Skin of body (tissue), 2 donors: ENCODE measurements around the gene OR56B1. TPM values are rescaled to one million over a fixed set of nuclear protein-coding genes. Genes with fewer than 3 reads are reported as not detected.
"Not testable (repeated sequence)": the region's sequence is repeated elsewhere in the genome, so short reads cannot be mapped to it uniquely, and the experiment has no call there.

Experiments used
- DNase-seq: peaks from one replicate; lab custom pipeline; 2025; lab: John Stamatoyannopoulos, UW
- total RNA-seq: library from RNA; depleted of rRNA; stranded (reverse); fragments of >200 nt; gene quantifications from one replicate; pipeline ENCODE4 v1.2.3, GENCODE V29; 2014

The OR56B1 gene, protein sequence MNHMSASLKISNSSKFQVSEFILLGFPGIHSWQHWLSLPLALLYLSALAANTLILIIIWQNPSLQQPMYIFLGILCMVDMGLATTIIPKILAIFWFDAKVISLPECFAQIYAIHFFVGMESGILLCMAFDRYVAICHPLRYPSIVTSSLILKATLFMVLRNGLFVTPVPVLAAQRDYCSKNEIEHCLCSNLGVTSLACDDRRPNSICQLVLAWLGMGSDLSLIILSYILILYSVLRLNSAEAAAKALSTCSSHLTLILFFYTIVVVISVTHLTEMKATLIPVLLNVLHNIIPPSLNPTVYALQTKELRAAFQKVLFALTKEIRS
- not detected for total RNA-seq

DNA sequence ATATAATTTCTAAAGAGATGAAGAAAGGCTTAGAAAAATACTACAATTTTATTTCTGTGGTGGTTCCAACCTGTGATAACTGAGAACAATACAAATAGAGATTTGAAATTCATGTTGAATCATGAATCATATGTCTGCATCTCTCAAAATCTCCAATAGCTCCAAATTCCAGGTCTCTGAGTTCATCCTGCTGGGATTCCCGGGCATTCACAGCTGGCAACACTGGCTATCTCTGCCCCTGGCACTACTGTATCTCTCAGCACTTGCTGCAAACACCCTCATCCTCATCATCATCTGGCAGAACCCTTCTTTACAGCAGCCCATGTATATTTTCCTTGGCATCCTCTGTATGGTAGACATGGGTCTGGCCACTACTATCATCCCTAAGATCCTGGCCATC, at the start of gene OR56B1:
Gene OR56B1, plus strand, starts transcription at position 53 of the 400 bp plus-strand sequence. Its CDS starts 69 bp downstream, at position 122.
- no peak for DNase-seq

DNA sequence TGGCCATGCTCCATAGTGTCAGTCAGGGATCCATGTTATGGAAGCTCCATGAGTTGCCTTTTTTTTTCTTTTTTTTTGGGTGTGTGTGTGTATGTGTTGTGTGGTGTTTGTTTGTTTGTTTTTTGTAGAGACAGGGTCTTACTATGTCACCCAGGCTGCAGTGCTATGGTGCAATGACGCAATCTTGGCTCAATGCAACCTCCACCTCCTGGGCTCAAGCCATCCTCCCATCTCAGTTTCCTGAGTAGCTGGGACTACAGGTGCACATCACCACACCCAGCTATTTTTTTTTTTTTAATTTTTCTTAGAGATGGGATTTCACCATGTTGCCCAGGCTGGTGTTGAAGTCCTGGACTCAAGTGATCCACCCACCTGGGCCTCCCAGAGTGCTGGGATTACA, 47.8 kb upstream of the OR56B1 start:
- DNase-seq, result no peak

DNA sequence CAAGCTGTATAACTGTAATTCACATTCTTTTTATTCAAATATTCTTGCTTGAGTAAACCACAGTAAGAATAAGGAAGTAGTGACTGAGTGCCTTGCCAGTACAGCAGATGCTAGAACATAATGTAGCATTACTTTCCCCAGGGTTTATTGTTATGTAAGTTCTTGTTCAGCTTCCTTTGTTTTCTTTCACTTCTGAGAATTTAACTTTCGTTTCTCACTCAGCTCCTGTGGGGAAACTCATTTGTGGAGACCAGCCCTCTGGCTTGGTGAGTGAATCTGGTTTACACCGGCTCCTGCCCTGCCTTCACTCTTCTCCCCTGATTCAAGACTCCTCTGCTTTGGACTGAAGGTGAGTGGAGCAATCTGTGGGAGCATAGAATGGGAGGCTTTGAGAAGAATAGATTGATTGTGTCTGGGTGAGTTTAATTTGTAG, 46.7 kb upstream of the OR56B1 start, which contains the start of gene TRIM22:
Gene TRIM22, plus strand, starts transcription at position 240 of the 433 bp plus-strand sequence. CDS start 6,443 bp downstream, outside the sequence.
- peak; percentile 65 for DNase-seq

DNA sequence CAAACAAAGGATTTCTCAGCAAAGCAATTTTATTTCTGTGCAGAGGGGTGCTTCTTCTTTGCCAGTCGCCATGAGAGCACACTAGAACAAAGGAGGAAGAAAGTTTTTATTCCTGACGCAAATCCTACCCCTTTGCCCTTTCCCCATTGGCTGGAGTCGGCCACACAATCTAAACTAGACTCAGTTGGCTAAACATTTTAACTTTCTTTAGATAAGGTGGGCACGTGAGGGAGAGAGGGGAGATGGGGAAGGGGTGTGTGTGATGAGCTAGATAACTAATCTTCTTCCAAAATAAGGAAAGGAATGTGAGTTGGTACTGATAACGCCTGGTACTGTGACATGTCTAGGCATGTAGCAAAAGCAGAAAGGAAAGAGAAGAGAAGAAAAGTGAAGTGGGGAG, 46.0 kb upstream of the OR56B1 start:
- DNase-seq, result no peak

DNA sequence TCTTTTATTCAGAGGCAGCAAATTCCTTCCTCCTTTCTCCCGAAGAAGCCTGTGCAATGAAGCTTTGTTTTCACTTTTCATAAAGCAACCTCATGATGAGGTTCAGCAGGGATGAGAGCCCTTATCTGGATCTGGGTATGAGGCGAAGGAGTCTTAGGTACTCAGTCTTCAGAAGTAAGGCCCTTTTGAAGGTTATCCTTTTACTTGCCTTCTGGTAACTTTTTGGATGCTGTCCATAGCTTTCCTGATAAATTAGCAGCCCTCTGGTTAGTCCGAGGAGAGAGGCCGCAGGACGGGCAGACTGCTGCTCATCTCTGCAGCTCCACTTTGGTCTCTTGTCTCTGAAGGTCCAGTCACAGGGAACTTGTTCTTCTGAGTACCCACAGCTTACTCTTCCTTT, 45.5 kb upstream of the OR56B1 start:
- no peak for DNase-seq

DNA sequence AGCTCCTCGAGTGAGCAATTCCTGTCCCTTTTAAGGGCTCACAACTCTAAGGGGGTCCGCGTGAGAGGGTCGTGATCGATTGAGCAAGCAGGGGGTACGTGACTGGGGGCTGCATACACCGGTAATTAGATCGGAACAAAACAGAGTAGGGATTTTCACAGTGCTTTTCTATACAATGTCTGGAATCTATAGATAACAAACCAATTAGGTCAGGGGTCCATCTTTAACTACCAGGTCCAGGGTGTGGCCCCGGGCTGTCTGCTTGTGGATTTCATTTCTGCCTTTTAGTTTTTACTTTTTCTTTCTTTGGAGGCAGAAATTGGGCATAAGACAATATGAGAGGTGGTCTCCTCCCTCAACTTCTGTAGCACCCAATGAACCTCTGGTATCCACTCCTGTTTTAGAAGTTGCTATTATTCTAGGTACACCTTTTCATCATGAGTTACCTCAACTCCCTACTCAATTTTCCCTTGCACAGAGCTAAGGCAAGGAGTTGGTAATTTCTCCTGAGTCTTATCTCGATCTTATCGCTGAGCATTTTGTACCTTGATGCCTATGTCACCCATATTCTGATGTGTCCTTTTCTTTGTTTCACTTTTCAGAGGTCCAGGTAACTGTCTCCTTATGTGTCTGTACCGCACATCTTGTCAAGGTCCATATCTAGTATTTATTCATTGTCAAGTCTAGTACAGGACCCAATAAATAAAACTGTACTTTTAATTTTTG, 44.8 kb upstream of the OR56B1 start:
- DNase-seq, result not testable (repeated sequence)

DNA sequence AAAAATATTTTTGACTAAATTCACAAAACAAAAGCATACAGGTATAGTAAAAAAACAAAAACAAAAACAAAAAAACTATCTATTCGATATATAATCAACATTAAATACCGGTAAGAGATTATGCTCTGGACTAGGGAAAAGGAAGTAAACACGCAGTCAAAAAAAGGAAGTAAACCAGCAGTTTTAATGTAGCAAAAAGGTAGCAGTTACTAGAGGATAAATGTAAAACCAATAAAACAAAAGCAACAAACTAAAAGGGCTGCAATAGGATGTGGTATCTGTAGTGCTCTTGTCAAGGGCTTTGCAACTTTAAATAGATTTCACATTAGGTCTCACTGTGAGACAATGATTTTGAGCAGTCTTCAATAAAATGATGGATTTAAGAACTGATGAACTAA, 44.3 kb upstream of the OR56B1 start:
- DNase-seq, result no peak

DNA sequence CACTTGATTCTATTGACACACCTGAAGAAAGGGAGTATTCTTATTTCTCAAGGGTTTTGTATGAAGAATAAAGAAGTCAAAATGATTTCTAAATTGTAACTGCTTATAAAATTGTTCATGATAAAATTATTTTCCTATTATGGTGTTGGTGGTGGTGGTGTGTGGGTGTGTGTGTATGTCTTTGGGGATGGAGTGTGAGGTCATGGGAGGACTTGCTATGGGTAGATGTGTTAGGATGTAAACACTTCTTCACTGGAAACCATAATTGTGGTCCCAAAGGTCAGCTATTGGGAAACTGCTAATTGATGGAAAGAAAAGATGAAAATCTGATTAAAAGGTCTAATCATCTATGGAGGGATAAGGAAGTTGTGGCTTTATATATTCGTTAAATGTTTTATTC, 41.6 kb upstream of the OR56B1 start:
- DNase-seq, result no peak

DNA sequence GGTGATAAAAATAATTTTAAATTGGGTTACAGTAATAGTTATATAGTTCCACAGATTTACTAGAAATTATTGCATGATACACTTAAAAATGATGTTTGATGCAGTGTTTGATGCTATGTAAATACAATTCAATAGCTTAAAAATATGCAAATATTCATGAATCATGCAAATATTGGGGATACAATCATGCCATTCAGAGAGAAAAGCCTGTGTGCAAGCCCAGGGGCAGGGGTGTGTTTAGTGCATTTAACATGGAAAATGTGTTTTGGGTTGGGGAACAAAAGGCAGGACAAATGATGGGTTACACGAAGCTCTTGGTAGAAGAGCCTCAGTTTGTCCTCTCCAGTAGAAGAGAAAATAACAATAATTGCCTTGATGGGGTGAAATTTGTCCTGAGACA, 40.7 kb upstream of the OR56B1 start:
- no peak for DNase-seq

DNA sequence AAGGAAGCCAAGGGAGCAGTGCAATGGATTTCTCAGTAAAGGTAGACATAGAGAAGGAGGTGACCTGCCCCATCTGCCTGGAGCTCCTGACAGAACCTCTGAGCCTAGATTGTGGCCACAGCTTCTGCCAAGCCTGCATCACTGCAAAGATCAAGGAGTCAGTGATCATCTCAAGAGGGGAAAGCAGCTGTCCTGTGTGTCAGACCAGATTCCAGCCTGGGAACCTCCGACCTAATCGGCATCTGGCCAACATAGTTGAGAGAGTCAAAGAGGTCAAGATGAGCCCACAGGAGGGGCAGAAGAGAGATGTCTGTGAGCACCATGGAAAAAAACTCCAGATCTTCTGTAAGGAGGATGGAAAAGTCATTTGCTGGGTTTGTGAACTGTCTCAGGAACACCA, 40.0 kb upstream of the OR56B1 start:
- no peak for DNase-seq

DNA sequence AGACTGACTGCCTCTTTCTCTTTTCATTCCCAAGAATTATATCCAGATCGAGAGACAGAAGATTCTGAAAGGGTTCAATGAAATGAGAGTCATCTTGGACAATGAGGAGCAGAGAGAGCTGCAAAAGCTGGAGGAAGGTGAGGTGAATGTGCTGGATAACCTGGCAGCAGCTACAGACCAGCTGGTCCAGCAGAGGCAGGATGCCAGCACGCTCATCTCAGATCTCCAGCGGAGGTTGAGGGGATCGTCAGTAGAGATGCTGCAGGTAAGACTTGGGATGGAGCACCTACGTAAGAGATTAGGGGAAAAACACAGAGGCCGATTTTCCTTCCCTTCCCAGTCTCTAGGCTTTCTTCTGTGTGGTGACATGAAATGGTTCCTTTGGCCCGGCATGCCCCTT, 38.0 kb upstream of the OR56B1 start:
- DNase-seq, result no peak

DNA sequence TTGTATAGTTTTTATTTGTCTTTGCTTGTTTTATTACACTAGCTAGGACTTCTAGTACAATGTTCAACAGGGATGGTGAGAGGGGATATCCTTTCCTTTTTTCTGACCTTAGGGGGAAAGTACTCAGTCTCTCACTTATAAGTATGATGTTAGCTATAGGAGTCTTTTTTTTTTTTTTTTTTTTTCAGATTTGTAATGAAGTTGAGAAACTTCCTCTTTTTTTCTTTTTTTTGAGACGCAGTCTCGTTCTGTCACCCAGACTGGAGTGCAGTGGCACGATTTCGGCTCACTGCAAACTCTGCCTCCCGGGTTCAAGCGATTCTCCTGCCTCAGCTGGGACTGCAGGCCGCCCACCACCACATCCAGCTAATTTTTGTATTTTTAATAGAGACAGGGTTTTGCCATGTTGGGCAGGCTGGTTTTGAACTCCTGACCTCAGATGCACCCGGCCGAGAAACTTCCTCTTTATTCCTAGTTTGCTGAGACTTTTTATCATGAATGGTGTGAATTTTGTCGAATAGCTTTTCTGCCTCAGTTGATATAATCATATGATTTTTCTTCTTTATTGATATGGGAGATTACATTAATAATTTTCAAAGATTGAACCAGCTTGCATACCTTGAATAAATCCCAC, 35.7 kb upstream of the OR56B1 start:
- DNase-seq, result no peak

DNA sequence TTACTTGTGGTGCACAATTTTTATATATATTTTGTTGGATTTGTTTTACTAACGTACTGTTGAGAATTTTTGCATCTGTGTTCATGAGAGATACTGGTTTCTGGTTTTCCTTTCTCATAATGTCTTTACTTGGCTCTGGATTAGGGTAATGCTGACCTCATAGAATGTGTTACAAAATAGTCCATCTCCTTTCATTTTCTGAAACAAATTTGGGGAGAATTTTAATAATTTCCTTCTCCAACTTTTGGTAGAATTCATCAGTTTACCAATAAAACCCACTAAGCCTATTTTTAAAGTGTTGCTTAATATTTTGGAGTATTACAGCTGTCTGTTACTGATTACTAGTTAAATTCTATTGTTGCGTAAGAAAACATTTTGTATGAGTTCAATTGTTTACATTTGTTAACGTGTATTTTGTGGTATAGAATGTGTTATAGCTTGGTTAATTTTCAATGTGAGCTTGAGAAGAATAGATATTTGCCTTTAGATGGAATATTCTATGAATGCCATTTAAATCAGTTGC, 35.1 kb upstream of the OR56B1 start:
- DNase-seq, result no peak

DNA sequence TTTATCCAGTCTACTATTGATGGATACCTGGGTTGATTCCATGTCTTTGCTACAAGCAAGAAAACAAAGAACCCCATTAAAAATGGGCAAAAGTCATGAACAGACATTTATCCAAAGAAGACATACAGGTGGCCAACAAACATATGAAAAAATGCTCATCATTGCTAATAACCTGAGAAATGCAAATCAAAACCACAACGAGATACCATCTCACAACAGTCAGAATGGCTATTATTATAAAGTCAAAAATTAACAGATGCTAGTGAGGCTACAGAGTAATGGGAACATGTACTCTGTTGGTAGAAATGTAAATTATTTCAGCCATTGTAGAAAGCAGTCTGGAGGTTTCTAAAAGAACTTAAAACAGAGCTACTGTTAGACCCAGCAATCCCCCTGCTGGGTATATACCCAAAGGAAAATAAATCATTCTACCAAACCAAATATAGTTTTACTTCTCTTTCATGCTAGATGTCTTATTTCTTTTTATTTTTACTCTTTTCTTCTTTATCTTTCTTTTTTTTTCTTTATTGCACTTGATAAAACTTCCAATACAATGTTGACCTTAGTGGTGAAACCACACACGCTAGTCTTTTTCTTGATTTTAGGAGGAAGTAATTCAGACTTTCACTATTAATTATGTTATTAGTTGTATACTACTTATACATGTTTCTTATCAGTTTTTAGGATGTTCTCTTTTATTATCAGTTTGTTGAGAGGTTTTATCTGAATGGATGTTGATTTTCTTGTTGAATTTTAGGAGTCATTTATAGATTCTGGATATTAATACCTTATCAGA, 32.3 kb upstream of the OR56B1 start:
- DNase-seq, result no peak

DNA sequence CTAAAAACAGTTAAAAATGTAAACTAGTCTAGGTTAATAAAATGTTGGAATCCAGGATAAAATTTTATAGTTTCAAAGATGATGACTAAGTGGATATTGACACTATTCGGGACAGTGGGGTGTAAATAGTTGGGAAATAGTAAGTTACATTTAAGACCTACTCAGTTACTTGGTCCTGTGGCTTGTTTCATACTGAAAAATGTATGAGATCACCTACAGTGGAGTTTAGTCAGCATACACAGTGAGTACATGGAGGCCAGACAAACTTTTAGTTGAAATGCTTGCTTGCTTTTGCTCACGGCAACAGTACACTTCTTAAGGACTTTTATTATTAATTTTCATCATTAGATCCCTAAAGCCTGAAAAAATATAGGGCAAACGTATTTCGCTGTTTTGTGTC, 30.6 kb upstream of the OR56B1 start:
- DNase-seq, result no peak

DNA sequence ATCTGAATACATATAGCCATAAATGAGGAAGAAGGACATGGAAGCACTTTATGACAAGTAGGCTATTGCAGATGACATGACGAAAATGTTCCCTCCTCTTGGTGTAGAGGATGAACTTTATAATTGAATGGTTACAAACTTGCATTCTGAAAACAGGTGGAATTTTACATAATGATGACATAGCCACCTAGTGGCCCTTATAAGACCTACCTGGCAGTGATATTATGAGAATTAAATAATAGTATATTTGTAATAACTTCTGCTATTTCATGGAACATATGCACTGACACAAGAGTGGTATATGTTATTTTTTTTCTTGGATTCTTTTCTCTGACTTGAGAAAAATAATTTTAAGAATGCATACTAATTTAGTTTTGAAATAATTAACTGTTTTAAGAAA, 23.7 kb upstream of the OR56B1 start:
- no peak for DNase-seq

DNA sequence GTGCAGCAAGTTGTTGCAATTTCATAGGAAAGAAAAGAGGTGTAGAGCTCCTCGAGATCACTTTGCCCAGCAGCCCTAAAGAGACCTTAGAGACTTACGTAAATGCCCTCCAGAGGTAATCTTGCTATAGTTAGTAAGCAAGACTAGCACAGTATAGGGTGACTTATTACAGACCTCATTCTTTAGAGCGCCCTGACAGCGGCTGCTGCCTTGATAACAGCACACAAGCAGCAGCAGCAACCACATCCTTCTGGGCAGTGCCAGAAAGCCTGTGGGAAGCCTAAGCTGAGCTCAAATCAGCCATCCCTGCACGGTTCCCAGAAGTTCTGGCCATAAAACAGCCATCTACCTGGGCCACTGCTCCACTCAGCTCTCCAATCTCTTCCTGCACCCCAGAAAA, 22.6 kb upstream of the OR56B1 start:
- no peak for DNase-seq

DNA sequence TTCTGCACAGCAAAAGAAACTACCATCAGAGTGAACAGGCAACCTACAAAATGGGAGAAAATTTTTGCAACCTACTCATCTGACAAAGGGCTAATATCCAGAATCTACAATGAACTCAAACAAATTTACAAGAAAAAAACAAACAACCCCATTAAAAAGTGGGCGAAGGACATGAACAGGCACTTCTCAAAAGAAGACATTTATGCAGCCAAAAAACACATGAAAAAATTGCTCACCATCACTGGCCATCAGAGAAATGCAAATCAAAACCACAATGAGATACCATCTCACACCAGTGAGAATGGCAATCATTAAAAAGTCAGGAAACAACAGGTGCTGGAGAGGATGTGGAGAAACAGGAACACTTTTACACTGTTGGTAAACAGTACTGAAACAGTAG, 19.7 kb upstream of the OR56B1 start:
- DNase-seq, result not testable (repeated sequence)

DNA sequence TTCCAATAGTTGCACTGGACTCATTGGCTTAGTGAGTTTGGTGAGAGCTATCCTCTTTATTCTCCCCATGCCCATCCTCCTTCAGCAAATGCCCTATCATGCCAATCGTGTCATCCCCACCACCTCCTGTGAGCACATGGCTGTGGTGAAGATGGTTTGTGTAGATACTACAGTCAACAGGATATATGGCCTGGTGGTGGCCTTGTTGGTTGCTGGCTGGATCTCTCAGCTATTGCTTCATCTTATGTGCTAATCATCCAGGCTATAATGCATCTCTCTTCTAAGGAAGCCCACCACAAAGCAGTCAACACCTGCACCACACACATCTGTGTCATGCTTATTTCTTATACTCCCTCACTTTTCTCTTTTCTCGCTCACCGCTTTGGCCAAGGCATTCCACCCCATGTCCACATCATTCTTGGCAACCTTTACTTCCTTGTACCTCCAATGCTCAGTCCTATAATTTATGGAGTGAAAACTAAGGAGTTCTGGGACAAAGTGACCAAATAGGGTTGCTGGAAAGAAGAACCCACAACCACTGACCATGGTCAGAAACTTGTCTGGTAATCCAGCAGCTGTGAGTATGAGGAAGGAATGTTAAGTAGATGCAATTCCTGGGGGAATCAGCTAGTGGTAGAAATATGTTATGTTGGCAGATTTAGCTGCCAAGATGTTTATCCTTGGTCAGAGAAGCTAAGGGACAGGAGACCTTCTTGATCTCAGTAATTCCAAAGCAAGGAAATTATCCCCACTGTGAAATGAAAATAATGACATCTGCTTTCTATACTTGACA, 16.3 kb upstream of the OR56B1 start:
- no peak for DNase-seq

DNA sequence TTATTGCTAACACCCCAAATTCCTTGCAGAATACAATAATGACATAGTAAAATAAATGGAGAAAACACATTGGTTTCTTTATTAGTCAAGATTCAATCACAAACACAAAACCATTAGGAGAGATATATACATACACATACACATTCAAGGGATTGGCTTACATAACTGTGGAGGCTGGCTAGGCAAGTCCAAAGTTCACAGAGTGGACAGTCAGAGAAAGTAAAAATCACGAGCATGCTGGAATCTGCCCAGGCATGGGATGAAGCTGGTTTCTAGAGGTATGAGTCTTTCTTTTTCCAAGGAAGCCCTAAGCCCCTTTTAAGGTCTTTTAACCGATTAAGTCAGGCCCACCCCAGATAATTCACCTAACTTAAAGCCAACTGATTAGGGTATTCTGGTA, 13.6 kb upstream of the OR56B1 start:
- DNase-seq, result no peak

DNA sequence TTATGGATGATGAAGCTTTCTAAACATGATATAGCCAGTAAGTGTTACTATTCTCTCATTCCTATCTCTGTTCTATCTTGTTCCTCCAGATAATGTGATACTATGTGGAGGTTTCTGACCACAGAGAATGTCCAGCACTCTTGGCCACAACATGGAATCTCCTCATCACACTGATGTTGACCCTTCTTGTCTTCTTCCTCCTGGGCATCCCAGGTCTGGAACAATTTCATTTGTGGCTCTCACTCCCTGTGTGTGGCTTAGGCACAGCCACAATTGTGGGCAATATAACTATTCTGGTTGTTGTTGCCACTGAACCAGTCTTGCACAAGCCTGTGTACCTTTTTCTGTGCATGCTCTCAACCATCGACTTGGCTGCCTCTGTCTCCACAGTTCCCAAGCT, 9.9 kb upstream of the OR56B1 start:
- no peak for DNase-seq
